GM23338 (cell line): ENCODE results near the gene NDST1. TPM values are rescaled to one million over a fixed set of nuclear protein-coding genes. Genes with fewer than 3 reads are reported as not detected.

Source experiments
- ATAC-seq: fragments of 200-7000 bp; cut with Tn5 transposase; 3 replicates; pipeline ENCODE4 v1.9.1; 2020
- DNase-seq: peaks from one replicate; pipeline ENCODE4 v3.0.0-alpha.2; 2015; ENCODE audit warnings: low spot score
- H2AFZ ChIP-seq: fragments of 200-600 bp; sonication (generic); 2 replicates; pipeline ENCODE4 v1.8.0; 2016; ENCODE audit warnings: antibody characterized with exemption, mild to moderate bottlenecking, moderate library complexity
- H3F3A ChIP-seq: fragments of 200-600 bp; sonication (generic); replicated peaks from 2 replicates; pipeline ENCODE4 v1.8.0; 2017; ENCODE audit warnings: antibody characterized with exemption, mixed run types, low read depth
- H3K27ac ChIP-seq: fragments of 200-600 bp; sonication (generic); 2 replicates; pipeline ENCODE4 v1.6.1; 2016; ENCODE audit warnings: low read depth
- H3K27me3 ChIP-seq: fragments of 200-600 bp; sonication (generic); 2 replicates; pipeline ENCODE4 v1.8.0; 2016; ENCODE audit warnings: mild to moderate bottlenecking, mixed run types, moderate library complexity; ENCODE audit not compliant: insufficient read depth
- H3K36me3 ChIP-seq: fragments of 200-600 bp; sonication (generic); 2 replicates; pipeline ENCODE4 v1.8.0; 2016; ENCODE audit warnings: mild to moderate bottlenecking; ENCODE audit not compliant: insufficient read depth
- H3K4me1 ChIP-seq: fragments of 200-600 bp; sonication (generic); 2 replicates; pipeline ENCODE4 v1.8.0; 2016; ENCODE audit warnings: mild to moderate bottlenecking, moderate library complexity; ENCODE audit not compliant: insufficient read depth
- H3K4me2 ChIP-seq: fragments of 200-600 bp; sonication (generic); 2 replicates; pipeline ENCODE4 v1.7.1; 2017; ENCODE audit warnings: mixed run types
- H3K4me3 ChIP-seq: fragments of 200-600 bp; sonication (generic); 2 replicates; pipeline ENCODE4 v1.6.1; 2016; ENCODE audit warnings: mixed run types
- H3K79me2 ChIP-seq: fragments of 200-600 bp; sonication (generic); replicated peaks from 2 replicates; pipeline ENCODE4 v1.8.0; 2017; ENCODE audit warnings: mild to moderate bottlenecking; ENCODE audit not compliant: insufficient read depth
- H3K9me2 ChIP-seq: fragments of 200-600 bp; sonication (generic); 2 replicates; pipeline ENCODE4 v1.8.0; 2017; ENCODE audit not compliant: insufficient read depth
- H4K20me1 ChIP-seq: fragments of 200-600 bp; sonication (generic); replicated peaks from 2 replicates; pipeline ENCODE4 v1.8.0; 2017; ENCODE audit warnings: mild to moderate bottlenecking; ENCODE audit not compliant: insufficient read depth
- H3K27ac Mint-ChIP-seq: 2 replicates; pipeline ENCODE4 v1.8.0; 2020; ENCODE audit warnings: inconsistent platforms, mild to moderate bottlenecking, moderate library complexity, mixed read lengths
- H3K27me3 Mint-ChIP-seq: 3 replicates; pipeline ENCODE4 v1.8.0; 2022; ENCODE audit warnings: low read depth, mild to moderate bottlenecking, moderate library complexity, mixed read lengths, inconsistent platforms; ENCODE audit not compliant: insufficient read depth, poor library complexity
- H3K36me3 Mint-ChIP-seq: 3 replicates; pipeline ENCODE4 v1.8.0; 2021; ENCODE audit warnings: low read depth, mild to moderate bottlenecking, inconsistent platforms, moderate library complexity, mixed read lengths
- H3K4me1 Mint-ChIP-seq: 3 replicates; pipeline ENCODE4 v1.8.0; 2020; ENCODE audit warnings: mild to moderate bottlenecking, inconsistent platforms, mixed read lengths
- H3K4me3 Mint-ChIP-seq: 3 replicates; pipeline ENCODE4 v1.8.0; 2021; ENCODE audit warnings: moderate library complexity, mild to moderate bottlenecking, inconsistent platforms, mixed read lengths
- H3K9me3 Mint-ChIP-seq: 3 replicates; pipeline ENCODE4 v1.8.0; 2020; ENCODE audit warnings: moderate library complexity, mild to moderate bottlenecking, inconsistent platforms, mixed read lengths
- CTCF ChIP-seq, 2 experiments: fragments of 200-600 bp in 1 of 2; sonication (generic) in 1 of 2; conservative IDR thresholded peaks; 2 replicates each; pipeline versions ENCODE4 v1.5.1 to v1.6.1; 2016 to 2017; ENCODE audit warnings: antibody characterized with exemption in 2 of 2, low read depth in 2 of 2, mild to moderate bottlenecking in 2 of 2, moderate library complexity in 1 of 2
- EZH2phosphoT487 ChIP-seq: fragments of 200-600 bp; sonication (generic); IDR thresholded peaks from one replicate; pipeline ENCODE4 v1.8.1; 2018; ENCODE audit warnings: antibody characterized with exemption; ENCODE audit not compliant: unreplicated experiment
- JUNB ChIP-seq: IDR thresholded peaks from one replicate; pipeline ENCODE4 v1.6.1; 2016; ENCODE audit warnings: antibody characterized with exemption; ENCODE audit not compliant: unreplicated experiment
- POLR2AphosphoS5 ChIP-seq: IDR thresholded peaks from 2 replicates; pipeline ENCODE4 v1.6.1; 2016; ENCODE audit warnings: antibody characterized with exemption, low read depth
- ZNF114 ChIP-seq: fragments of 250-450 bp; sonication (Bioruptor Pico); IDR thresholded peaks from 2 replicates; pipeline ENCODE4 v1.5.0; 2020; ENCODE audit warnings: mild to moderate bottlenecking, moderate library complexity
- polyA plus RNA-seq: library from polyadenylated mRNA; unstranded; fragments of >200 nt; fragmentation: Nextera tagmentation; extraction: Ambion mirVana; gene quantifications from 2 replicates; pipeline ENCODE4 v1.2.1, GENCODE V29; 2016
- total RNA-seq: library from RNA; depleted of rRNA; stranded (reverse); fragments of >200 nt; shearing (Covaris generic); gene quantifications from 2 replicates; pipeline ENCODE4 v1.2.3, GENCODE V29; 2014
- TF ChIP-seq, protein P1 (sequence below): IDR thresholded peaks from 2 replicates; pipeline ENCODE4 v1.6.1; 2016; ENCODE audit warnings: antibody characterized with exemption
- TF ChIP-seq, protein P2 (sequence below): IDR thresholded peaks from one replicate; pipeline ENCODE4 v1.6.1; 2018; ENCODE audit warnings: antibody characterized with exemption; ENCODE audit not compliant: unreplicated experiment

The NDST1 gene
- total and polyA plus RNA-seq, 2 experiments from 2014 or later: 7.3 to 85.0 TPM

DNA sequence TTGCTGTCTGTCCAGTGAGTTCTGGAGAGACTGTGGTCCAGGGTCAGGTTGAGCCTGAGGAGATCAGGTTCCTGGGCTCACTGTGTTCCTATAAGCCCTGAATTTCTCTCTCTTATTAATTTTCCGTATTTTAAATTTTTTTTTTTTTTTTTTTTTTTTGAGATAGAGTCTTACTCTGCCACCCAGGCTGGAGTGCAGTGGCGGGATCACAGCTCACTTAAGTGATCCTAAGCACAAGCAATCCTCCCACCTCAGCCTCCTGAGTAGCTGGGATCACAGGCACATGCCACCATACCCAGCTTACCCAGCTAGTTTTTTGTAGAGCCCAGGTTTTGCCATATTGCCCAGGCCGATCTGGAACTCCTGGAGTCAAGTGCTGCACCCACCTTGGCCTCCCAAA, 22.5 kb downstream of the NDST1 start:
- peaks cover 2% of the 10 kb centered on the region for H3K27me3 Mint-ChIP-seq
- H3F3A ChIP-seq: peaks cover 11% of the 10 kb centered on the region; the same call in 1 of the 2 replicates
- TF ChIP-seq JUNB: no peak
- TF ChIP-seq, protein P1, sequence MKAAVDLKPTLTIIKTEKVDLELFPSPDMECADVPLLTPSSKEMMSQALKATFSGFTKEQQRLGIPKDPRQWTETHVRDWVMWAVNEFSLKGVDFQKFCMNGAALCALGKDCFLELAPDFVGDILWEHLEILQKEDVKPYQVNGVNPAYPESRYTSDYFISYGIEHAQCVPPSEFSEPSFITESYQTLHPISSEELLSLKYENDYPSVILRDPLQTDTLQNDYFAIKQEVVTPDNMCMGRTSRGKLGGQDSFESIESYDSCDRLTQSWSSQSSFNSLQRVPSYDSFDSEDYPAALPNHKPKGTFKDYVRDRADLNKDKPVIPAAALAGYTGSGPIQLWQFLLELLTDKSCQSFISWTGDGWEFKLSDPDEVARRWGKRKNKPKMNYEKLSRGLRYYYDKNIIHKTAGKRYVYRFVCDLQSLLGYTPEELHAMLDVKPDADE: no peak
- no peak for TF ChIP-seq POLR2AphosphoS5
- TF ChIP-seq CTCF (conservative IDR thresholded peaks at IDR 0.05; ENCODE audit: low read depth in 2 of 2): no peak
- TF ChIP-seq ZNF114 (CRISPR knock-in tag): no peak
- no peaks in the 10 kb centered on the region for H3K9me2 ChIP-seq
- H3K27ac Mint-ChIP-seq: no peak overlapping the region
- no peak overlapping the region for H3K4me3 ChIP-seq
- H3K27me3 ChIP-seq: no peaks in the 10 kb centered on the region
- ATAC-seq (no peak), DNase-seq (no peak)
- no peak overlapping the region for H2AFZ ChIP-seq
- H3K4me1 ChIP-seq: peaks cover 20% of the 10 kb centered on the region
- 0 out of 2 replicates have a peak overlapping the region, but pooled peaks have one; percentile 48 for H3K27ac ChIP-seq
- peaks cover 4% of the 10 kb centered on the region; the same call in 1 of the 2 replicates for H3K36me3 ChIP-seq
- peaks cover 42% of the 10 kb centered on the region for H3K36me3 Mint-ChIP-seq
- peaks cover 36% of the 10 kb centered on the region for H4K20me1 ChIP-seq
- H3K9me3 Mint-ChIP-seq: no peaks in the 10 kb centered on the region
- H3K4me1 Mint-ChIP-seq: peaks cover 28% of the 10 kb centered on the region
- no peak overlapping the region for H3K4me2 ChIP-seq
- no peak overlapping the region for H3K4me3 Mint-ChIP-seq
- peaks cover 23% of the 10 kb centered on the region for H3K79me2 ChIP-seq

DNA sequence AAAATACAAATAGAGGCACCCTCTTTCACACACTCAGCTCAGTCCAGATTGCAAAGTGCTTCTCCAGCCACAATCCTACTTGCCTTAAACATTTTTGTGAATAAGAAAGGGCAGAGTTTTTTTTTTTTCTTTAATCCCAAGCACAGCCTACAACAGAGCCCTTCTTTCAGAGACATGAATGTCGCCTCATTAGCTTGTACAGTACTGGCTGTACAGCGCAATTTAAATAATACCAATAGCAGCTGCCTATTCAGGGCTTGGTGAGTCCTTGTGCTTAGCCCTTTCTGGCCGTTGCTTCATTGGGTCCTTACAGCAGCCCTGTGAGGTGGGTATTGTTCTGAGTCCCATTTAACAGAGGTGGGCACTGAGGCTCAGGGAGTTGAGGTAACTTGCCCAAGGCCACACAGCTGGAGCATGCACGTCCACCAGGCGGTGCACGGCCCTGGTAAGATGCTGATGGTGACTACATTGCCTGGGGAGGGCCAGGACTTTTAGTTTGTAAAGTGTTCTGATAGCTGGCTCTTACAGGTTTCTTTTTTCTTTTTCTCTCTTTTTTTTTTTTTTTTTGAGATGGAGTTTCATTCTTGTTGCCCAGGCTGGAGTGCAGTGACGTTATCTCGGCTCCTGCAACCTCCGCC, 23.1 kb downstream of the NDST1 start:
- Mint-ChIP-seq H3K27me3 (no peaks in the 10 kb centered on the region), H3K27ac (no peak overlapping the region), H3K9me3 (no peaks in the 10 kb centered on the region), H3K4me3 (no peak overlapping the region), H3K36me3 (peaks cover 46% of the 10 kb centered on the region), H3K4me1 (peaks cover 22% of the 10 kb centered on the region)
- Histone ChIP-seq H3K9me2 (no peaks in the 10 kb centered on the region), H3K36me3 (peaks cover 4% of the 10 kb centered on the region; the same call in 1 of the 2 replicates), H3F3A (peaks cover 6% of the 10 kb centered on the region; the same call in 1 of the 2 replicates), H3K4me2 (no peak overlapping the region), H3K79me2 (peaks cover 18% of the 10 kb centered on the region), H2AFZ (no peak overlapping the region), H4K20me1 (peaks cover 31% of the 10 kb centered on the region), H3K4me1 (peaks cover 13% of the 10 kb centered on the region), H3K27ac (peak overlapping the region; percentile 48; the same call in 1 of the 2 replicates), H3K27me3 (no peaks in the 10 kb centered on the region), H3K4me3 (no peak overlapping the region)
- DNase-seq (no peak), ATAC-seq (no peak)
- TF ChIP-seq, protein P2, sequence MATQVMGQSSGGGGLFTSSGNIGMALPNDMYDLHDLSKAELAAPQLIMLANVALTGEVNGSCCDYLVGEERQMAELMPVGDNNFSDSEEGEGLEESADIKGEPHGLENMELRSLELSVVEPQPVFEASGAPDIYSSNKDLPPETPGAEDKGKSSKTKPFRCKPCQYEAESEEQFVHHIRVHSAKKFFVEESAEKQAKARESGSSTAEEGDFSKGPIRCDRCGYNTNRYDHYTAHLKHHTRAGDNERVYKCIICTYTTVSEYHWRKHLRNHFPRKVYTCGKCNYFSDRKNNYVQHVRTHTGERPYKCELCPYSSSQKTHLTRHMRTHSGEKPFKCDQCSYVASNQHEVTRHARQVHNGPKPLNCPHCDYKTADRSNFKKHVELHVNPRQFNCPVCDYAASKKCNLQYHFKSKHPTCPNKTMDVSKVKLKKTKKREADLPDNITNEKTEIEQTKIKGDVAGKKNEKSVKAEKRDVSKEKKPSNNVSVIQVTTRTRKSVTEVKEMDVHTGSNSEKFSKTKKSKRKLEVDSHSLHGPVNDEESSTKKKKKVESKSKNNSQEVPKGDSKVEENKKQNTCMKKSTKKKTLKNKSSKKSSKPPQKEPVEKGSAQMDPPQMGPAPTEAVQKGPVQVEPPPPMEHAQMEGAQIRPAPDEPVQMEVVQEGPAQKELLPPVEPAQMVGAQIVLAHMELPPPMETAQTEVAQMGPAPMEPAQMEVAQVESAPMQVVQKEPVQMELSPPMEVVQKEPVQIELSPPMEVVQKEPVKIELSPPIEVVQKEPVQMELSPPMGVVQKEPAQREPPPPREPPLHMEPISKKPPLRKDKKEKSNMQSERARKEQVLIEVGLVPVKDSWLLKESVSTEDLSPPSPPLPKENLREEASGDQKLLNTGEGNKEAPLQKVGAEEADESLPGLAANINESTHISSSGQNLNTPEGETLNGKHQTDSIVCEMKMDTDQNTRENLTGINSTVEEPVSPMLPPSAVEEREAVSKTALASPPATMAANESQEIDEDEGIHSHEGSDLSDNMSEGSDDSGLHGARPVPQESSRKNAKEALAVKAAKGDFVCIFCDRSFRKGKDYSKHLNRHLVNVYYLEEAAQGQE: no peak
- TF ChIP-seq ZNF114 (CRISPR knock-in tag) (no peak), EZH2phosphoT487 (no peak)
